GM23338 (cell line): ENCODE results near the gene GRIA4. TPM values are rescaled to one million over a fixed set of nuclear protein-coding genes. Genes with fewer than 3 reads are reported as not detected.

ENCODE experiments used
- ATAC-seq: fragments of 200-7000 bp; cut with Tn5 transposase; 3 replicates; pipeline ENCODE4 v1.9.1; 2020
- DNase-seq: peaks from one replicate; pipeline ENCODE4 v3.0.0-alpha.2; 2015; ENCODE audit warnings: low spot score
- H2AFZ ChIP-seq: fragments of 200-600 bp; sonication (generic); 2 replicates; pipeline ENCODE4 v1.8.0; 2016; ENCODE audit warnings: antibody characterized with exemption, mild to moderate bottlenecking, moderate library complexity
- H3F3A ChIP-seq: fragments of 200-600 bp; sonication (generic); replicated peaks from 2 replicates; pipeline ENCODE4 v1.8.0; 2017; ENCODE audit warnings: antibody characterized with exemption, mixed run types, low read depth
- H3K27ac ChIP-seq: fragments of 200-600 bp; sonication (generic); 2 replicates; pipeline ENCODE4 v1.6.1; 2016; ENCODE audit warnings: low read depth
- H3K27me3 ChIP-seq: fragments of 200-600 bp; sonication (generic); 2 replicates; pipeline ENCODE4 v1.8.0; 2016; ENCODE audit warnings: mild to moderate bottlenecking, mixed run types, moderate library complexity; ENCODE audit not compliant: insufficient read depth
- H3K36me3 ChIP-seq: fragments of 200-600 bp; sonication (generic); 2 replicates; pipeline ENCODE4 v1.8.0; 2016; ENCODE audit warnings: mild to moderate bottlenecking; ENCODE audit not compliant: insufficient read depth
- H3K4me1 ChIP-seq: fragments of 200-600 bp; sonication (generic); 2 replicates; pipeline ENCODE4 v1.8.0; 2016; ENCODE audit warnings: mild to moderate bottlenecking, moderate library complexity; ENCODE audit not compliant: insufficient read depth
- H3K4me2 ChIP-seq: fragments of 200-600 bp; sonication (generic); 2 replicates; pipeline ENCODE4 v1.7.1; 2017; ENCODE audit warnings: mixed run types
- H3K4me3 ChIP-seq: fragments of 200-600 bp; sonication (generic); 2 replicates; pipeline ENCODE4 v1.6.1; 2016; ENCODE audit warnings: mixed run types
- H3K79me2 ChIP-seq: fragments of 200-600 bp; sonication (generic); replicated peaks from 2 replicates; pipeline ENCODE4 v1.8.0; 2017; ENCODE audit warnings: mild to moderate bottlenecking; ENCODE audit not compliant: insufficient read depth
- H3K9me2 ChIP-seq: fragments of 200-600 bp; sonication (generic); 2 replicates; pipeline ENCODE4 v1.8.0; 2017; ENCODE audit not compliant: insufficient read depth
- H4K20me1 ChIP-seq: fragments of 200-600 bp; sonication (generic); replicated peaks from 2 replicates; pipeline ENCODE4 v1.8.0; 2017; ENCODE audit warnings: mild to moderate bottlenecking; ENCODE audit not compliant: insufficient read depth
- H3K27ac Mint-ChIP-seq: 2 replicates; pipeline ENCODE4 v1.8.0; 2020; ENCODE audit warnings: inconsistent platforms, mild to moderate bottlenecking, moderate library complexity, mixed read lengths
- H3K27me3 Mint-ChIP-seq: 3 replicates; pipeline ENCODE4 v1.8.0; 2022; ENCODE audit warnings: low read depth, mild to moderate bottlenecking, moderate library complexity, mixed read lengths, inconsistent platforms; ENCODE audit not compliant: insufficient read depth, poor library complexity
- H3K36me3 Mint-ChIP-seq: 3 replicates; pipeline ENCODE4 v1.8.0; 2021; ENCODE audit warnings: low read depth, mild to moderate bottlenecking, inconsistent platforms, moderate library complexity, mixed read lengths
- H3K4me1 Mint-ChIP-seq: 3 replicates; pipeline ENCODE4 v1.8.0; 2020; ENCODE audit warnings: mild to moderate bottlenecking, inconsistent platforms, mixed read lengths
- H3K4me3 Mint-ChIP-seq: 3 replicates; pipeline ENCODE4 v1.8.0; 2021; ENCODE audit warnings: moderate library complexity, mild to moderate bottlenecking, inconsistent platforms, mixed read lengths
- H3K9me3 Mint-ChIP-seq: 3 replicates; pipeline ENCODE4 v1.8.0; 2020; ENCODE audit warnings: moderate library complexity, mild to moderate bottlenecking, inconsistent platforms, mixed read lengths
- CREB1 ChIP-seq: fragments of 250-450 bp; sonication (Bioruptor Pico); IDR thresholded peaks from 2 replicates; pipeline ENCODE4 v1.5.0; 2020; ENCODE audit warnings: low read depth, mild to moderate bottlenecking, moderate library complexity
- EZH2 ChIP-seq: fragments of 200-600 bp; sonication (generic); IDR thresholded peaks from one replicate; pipeline ENCODE4 v1.8.0; 2017; ENCODE audit warnings: antibody characterized with exemption, mild to moderate bottlenecking, low read depth; ENCODE audit not compliant: unreplicated experiment
- EZH2phosphoT487 ChIP-seq: fragments of 200-600 bp; sonication (generic); IDR thresholded peaks from one replicate; pipeline ENCODE4 v1.8.1; 2018; ENCODE audit warnings: antibody characterized with exemption; ENCODE audit not compliant: unreplicated experiment
- JUNB ChIP-seq: IDR thresholded peaks from one replicate; pipeline ENCODE4 v1.6.1; 2016; ENCODE audit warnings: antibody characterized with exemption; ENCODE audit not compliant: unreplicated experiment
- NANOG ChIP-seq: IDR thresholded peaks from 2 replicates; pipeline ENCODE4 v1.6.1; 2016; ENCODE audit warnings: antibody characterized with exemption, borderline replicate concordance
- POLR2AphosphoS5 ChIP-seq: IDR thresholded peaks from 2 replicates; pipeline ENCODE4 v1.6.1; 2016; ENCODE audit warnings: antibody characterized with exemption, low read depth
- STAT1 ChIP-seq: IDR thresholded peaks from one replicate; pipeline ENCODE4 v1.6.1; 2016; ENCODE audit warnings: antibody characterized with exemption; ENCODE audit not compliant: unreplicated experiment
- ZNF331 ChIP-seq: fragments of 250-450 bp; sonication (Bioruptor Pico); IDR thresholded peaks from 2 replicates; pipeline ENCODE4 v1.5.0; 2020; ENCODE audit warnings: low read depth, mild to moderate bottlenecking, moderate library complexity
- polyA plus RNA-seq: library from polyadenylated mRNA; unstranded; fragments of >200 nt; fragmentation: Nextera tagmentation; extraction: Ambion mirVana; gene quantifications from 2 replicates; pipeline ENCODE4 v1.2.1, GENCODE V29; 2016
- total RNA-seq: library from RNA; depleted of rRNA; stranded (reverse); fragments of >200 nt; shearing (Covaris generic); gene quantifications from 2 replicates; pipeline ENCODE4 v1.2.3, GENCODE V29; 2014
- TF ChIP-seq, protein P1 (sequence below): fragments of 250-450 bp; sonication (Bioruptor Pico); IDR thresholded peaks from 2 replicates; pipeline ENCODE4 v1.5.0; 2020; ENCODE audit warnings: mild to moderate bottlenecking, moderate library complexity
- TF ChIP-seq, protein P2 (sequence below): IDR thresholded peaks from 2 replicates; pipeline ENCODE4 v1.6.1; 2016; ENCODE audit warnings: antibody characterized with exemption
- TF ChIP-seq, protein P3 (sequence below): IDR thresholded peaks from one replicate; pipeline ENCODE4 v1.6.1; 2018; ENCODE audit warnings: antibody characterized with exemption; ENCODE audit not compliant: unreplicated experiment
- TF ChIP-seq, protein P4 (sequence below), 2 experiments: fragments of 200-600 bp in 1 of 2; sonication (generic) in 1 of 2; conservative IDR thresholded peaks; 2 replicates each; pipeline versions ENCODE4 v1.5.1 to v1.6.1; 2016 to 2017; ENCODE audit warnings: antibody characterized with exemption in 2 of 2, low read depth in 2 of 2, mild to moderate bottlenecking in 2 of 2, moderate library complexity in 1 of 2

Gene GRIA4
- total and polyA plus RNA-seq, 2 experiments from 2014 or later = 17.8 to 71.1 TPM

DNA sequence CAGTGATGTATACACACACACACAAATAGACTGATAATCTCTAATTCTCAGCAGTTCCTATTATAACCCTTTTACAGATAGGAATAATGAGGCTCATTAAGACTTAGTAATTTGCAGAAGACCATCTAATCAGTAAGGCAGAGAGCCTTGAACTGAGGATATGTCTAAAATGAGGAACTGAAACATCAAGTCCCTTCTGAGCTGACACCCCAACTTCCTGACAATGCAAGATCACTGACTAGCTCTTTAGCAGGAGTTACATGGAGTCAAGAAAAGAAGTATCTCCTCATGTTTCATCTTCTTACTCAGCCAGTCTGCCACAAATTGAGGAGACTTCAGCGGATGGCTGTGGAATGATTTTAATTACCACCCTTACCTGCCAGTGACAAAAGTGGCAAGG lies 219.2 kb downstream of the GRIA4 start (continued):
- TF ChIP-seq, protein P1, sequence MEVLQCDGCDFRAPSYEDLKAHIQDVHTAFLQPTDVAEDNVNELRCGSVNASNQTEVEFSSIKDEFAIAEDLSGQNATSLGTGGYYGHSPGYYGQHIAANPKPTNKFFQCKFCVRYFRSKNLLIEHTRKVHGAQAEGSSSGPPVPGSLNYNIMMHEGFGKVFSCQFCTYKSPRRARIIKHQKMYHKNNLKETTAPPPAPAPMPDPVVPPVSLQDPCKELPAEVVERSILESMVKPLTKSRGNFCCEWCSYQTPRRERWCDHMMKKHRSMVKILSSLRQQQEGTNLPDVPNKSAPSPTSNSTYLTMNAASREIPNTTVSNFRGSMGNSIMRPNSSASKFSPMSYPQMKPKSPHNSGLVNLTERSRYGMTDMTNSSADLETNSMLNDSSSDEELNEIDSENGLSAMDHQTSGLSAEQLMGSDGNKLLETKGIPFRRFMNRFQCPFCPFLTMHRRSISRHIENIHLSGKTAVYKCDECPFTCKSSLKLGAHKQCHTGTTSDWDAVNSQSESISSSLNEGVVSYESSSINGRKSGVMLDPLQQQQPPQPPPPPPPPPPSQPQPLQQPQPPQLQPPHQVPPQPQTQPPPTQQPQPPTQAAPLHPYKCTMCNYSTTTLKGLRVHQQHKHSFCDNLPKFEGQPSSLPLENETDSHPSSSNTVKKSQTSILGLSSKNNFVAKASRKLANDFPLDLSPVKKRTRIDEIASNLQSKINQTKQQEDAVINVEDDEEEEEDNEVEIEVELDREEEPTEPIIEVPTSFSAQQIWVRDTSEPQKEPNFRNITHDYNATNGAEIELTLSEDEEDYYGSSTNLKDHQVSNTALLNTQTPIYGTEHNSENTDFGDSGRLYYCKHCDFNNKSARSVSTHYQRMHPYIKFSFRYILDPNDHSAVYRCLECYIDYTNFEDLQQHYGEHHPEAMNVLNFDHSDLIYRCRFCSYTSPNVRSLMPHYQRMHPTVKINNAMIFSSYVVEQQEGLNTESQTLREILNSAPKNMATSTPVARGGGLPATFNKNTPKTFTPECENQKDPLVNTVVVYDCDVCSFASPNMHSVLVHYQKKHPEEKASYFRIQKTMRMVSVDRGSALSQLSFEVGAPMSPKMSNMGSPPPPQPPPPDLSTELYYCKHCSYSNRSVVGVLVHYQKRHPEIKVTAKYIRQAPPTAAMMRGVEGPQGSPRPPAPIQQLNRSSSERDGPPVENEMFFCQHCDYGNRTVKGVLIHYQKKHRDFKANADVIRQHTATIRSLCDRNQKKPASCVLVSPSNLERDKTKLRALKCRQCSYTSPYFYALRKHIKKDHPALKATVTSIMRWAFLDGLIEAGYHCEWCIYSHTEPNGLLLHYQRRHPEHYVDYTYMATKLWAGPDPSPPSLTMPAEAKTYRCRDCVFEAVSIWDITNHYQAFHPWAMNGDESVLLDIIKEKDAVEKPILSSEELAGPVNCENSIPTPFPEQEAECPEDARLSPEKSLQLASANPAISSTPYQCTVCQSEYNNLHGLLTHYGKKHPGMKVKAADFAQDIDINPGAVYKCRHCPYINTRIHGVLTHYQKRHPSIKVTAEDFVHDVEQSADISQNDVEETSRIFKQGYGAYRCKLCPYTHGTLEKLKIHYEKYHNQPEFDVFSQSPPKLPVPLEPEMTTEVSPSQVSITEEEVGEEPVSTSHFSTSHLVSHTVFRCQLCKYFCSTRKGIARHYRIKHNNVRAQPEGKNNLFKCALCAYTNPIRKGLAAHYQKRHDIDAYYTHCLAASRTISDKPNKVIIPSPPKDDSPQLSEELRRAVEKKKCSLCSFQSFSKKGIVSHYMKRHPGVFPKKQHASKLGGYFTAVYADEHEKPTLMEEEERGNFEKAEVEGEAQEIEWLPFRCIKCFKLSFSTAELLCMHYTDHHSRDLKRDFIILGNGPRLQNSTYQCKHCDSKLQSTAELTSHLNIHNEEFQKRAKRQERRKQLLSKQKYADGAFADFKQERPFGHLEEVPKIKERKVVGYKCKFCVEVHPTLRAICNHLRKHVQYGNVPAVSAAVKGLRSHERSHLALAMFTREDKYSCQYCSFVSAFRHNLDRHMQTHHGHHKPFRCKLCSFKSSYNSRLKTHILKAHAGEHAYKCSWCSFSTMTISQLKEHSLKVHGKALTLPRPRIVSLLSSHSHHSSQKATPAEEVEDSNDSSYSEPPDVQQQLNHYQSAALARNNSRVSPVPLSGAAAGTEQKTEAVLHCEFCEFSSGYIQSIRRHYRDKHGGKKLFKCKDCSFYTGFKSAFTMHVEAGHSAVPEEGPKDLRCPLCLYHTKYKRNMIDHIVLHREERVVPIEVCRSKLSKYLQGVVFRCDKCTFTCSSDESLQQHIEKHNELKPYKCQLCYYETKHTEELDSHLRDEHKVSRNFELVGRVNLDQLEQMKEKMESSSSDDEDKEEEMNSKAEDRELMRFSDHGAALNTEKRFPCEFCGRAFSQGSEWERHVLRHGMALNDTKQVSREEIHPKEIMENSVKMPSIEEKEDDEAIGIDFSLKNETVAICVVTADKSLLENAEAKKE (CRISPR knock-in tag) = no peak
- TF ChIP-seq STAT1 (no peak), NANOG (no peak), EZH2 (no peak), EZH2phosphoT487 (no peak), POLR2AphosphoS5 (no peak)
- TF ChIP-seq, protein P2, sequence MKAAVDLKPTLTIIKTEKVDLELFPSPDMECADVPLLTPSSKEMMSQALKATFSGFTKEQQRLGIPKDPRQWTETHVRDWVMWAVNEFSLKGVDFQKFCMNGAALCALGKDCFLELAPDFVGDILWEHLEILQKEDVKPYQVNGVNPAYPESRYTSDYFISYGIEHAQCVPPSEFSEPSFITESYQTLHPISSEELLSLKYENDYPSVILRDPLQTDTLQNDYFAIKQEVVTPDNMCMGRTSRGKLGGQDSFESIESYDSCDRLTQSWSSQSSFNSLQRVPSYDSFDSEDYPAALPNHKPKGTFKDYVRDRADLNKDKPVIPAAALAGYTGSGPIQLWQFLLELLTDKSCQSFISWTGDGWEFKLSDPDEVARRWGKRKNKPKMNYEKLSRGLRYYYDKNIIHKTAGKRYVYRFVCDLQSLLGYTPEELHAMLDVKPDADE = no peak

DNA sequence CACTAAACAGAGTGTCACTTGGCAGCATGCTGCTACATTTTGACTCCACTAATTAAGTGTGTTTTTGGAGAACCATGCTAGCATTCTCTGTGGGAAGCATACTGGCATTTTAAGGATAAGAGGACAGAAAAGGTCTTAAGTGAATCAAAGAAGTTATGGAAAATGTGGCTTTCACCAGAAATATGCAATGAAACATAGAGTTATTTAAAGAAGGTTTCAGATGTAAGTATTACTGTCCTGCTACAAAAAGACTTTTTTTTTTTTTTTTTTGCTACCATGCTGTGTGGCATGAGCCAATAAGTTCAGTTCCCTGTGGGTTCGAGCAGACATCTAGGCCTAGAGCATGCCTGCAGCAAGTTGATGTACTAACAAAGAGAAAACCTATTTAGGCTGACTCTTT lies 224.6 kb downstream of the GRIA4 start:
- H3F3A ChIP-seq = no peaks in the 10 kb centered on the region
- no peaks in the 10 kb centered on the region for H3K27me3 ChIP-seq
- Mint-ChIP-seq H3K4me1 (peaks cover 4% of the 10 kb centered on the region), H3K9me3 (no peaks in the 10 kb centered on the region), H3K36me3 (no peaks in the 10 kb centered on the region), H3K27me3 (no peaks in the 10 kb centered on the region), H3K4me3 (no peak overlapping the region), H3K27ac (no peak overlapping the region)
- H3K4me2 ChIP-seq = no peak overlapping the region
- H3K4me3 ChIP-seq = no peak overlapping the region
- H4K20me1 ChIP-seq = no peaks in the 10 kb centered on the region
- DNase-seq (no peak), ATAC-seq (no peak)
- no peak overlapping the region for H2AFZ ChIP-seq
- no peaks in the 10 kb centered on the region for H3K4me1 ChIP-seq
- no peaks in the 10 kb centered on the region; the same call in 1 of the 2 replicates for H3K9me2 ChIP-seq
- H3K27ac ChIP-seq = no peak overlapping the region
- no peaks in the 10 kb centered on the region for H3K79me2 ChIP-seq
- H3K36me3 ChIP-seq = no peaks in the 10 kb centered on the region
- TF ChIP-seq EZH2phosphoT487 (no peak), ZNF331 (CRISPR knock-in tag) (no peak), CREB1 (CRISPR knock-in tag) (no peak), JUNB (no peak), POLR2AphosphoS5 (no peak)
- TF ChIP-seq, protein P3, sequence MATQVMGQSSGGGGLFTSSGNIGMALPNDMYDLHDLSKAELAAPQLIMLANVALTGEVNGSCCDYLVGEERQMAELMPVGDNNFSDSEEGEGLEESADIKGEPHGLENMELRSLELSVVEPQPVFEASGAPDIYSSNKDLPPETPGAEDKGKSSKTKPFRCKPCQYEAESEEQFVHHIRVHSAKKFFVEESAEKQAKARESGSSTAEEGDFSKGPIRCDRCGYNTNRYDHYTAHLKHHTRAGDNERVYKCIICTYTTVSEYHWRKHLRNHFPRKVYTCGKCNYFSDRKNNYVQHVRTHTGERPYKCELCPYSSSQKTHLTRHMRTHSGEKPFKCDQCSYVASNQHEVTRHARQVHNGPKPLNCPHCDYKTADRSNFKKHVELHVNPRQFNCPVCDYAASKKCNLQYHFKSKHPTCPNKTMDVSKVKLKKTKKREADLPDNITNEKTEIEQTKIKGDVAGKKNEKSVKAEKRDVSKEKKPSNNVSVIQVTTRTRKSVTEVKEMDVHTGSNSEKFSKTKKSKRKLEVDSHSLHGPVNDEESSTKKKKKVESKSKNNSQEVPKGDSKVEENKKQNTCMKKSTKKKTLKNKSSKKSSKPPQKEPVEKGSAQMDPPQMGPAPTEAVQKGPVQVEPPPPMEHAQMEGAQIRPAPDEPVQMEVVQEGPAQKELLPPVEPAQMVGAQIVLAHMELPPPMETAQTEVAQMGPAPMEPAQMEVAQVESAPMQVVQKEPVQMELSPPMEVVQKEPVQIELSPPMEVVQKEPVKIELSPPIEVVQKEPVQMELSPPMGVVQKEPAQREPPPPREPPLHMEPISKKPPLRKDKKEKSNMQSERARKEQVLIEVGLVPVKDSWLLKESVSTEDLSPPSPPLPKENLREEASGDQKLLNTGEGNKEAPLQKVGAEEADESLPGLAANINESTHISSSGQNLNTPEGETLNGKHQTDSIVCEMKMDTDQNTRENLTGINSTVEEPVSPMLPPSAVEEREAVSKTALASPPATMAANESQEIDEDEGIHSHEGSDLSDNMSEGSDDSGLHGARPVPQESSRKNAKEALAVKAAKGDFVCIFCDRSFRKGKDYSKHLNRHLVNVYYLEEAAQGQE = no peak
- TF ChIP-seq, protein P4, sequence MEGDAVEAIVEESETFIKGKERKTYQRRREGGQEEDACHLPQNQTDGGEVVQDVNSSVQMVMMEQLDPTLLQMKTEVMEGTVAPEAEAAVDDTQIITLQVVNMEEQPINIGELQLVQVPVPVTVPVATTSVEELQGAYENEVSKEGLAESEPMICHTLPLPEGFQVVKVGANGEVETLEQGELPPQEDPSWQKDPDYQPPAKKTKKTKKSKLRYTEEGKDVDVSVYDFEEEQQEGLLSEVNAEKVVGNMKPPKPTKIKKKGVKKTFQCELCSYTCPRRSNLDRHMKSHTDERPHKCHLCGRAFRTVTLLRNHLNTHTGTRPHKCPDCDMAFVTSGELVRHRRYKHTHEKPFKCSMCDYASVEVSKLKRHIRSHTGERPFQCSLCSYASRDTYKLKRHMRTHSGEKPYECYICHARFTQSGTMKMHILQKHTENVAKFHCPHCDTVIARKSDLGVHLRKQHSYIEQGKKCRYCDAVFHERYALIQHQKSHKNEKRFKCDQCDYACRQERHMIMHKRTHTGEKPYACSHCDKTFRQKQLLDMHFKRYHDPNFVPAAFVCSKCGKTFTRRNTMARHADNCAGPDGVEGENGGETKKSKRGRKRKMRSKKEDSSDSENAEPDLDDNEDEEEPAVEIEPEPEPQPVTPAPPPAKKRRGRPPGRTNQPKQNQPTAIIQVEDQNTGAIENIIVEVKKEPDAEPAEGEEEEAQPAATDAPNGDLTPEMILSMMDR (conservative IDR thresholded peaks at IDR 0.05; ENCODE audit: low read depth in 2 of 2) = no peak
